NOMO-1 (cell line): ENCODE measurements around the gene ATXN7.

Experiments used
- DNase-seq, 2 experiments: peaks; one replicate each; lab custom pipeline; 2025; ENCODE audit not compliant: unreplicated experiment in 2 of 2; lab: John Stamatoyannopoulos, UW

ATXN7 gene

DNA sequence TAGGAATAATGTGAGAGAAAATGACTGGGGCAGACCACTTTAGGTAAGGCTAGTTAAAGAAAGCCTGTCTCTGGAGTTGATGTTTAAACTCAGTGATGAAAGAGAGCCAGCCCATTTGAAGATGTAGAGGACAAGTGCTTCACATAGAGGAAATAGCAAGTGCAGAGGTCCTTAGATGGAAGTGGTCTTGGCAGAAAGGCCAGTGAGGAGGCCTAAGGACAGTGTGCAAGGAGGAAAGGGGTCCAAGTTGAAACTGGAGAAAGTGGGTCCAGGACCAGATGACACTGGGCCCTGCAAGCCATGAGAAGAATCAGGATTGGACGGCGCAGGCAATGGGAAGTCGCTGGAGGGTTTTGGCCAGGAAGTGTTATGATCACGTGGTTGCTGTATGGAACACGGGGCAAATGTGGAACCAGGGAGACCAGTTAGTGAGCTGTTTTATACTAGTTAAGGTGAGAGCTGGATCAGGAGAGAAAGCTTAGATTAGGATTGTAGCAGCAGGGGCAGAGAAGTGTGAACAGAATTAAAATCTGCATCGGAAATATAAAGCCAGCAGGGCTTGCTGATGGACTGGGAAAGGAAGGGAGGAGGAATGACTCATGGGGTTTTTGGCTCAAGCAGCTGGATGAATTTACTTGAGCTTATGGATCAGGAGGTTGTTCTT, 96.5 kb downstream of the ATXN7 start:
- DNase-seq = peak in 1 of 2 experiments; percentile 35

GRCh38 chr3:63961891-63962290, 98.2 kb downstream of the ATXN7 start:
- peak in 1 of 2 experiments; percentile 6 for DNase-seq

DNA sequence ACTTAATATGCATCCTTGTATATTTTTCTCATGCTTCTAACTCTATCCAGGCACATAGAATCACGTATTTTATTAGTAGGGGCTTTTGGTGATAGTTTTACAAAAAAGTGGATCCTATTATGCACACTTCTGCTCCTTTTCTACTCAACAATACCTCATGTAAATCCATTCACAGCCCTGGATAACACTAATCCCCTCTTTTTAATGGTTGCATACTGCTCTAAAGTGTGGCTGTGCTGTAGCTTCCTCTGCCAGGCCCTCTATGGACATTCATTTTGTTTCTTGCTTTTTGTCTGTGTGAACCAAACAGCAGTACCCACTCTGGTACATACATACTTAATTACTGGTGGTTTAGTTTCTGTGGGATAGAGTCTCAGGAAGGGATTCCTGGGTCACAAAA, 99.8 kb downstream of the ATXN7 start:
- DNase-seq = no peak

GRCh38 chr3:63964681-63965485, 101.2 kb downstream of the ATXN7 start:
- no peak for DNase-seq

- no peak for DNase-seq
These were observed 102.3 kb downstream of the ATXN7 start for GRCh38 chr3:63966007-63966406.

GRCh38 chr3:63966871-63967270, 103.2 kb downstream of the ATXN7 start:
- no peak for DNase-seq

DNA sequence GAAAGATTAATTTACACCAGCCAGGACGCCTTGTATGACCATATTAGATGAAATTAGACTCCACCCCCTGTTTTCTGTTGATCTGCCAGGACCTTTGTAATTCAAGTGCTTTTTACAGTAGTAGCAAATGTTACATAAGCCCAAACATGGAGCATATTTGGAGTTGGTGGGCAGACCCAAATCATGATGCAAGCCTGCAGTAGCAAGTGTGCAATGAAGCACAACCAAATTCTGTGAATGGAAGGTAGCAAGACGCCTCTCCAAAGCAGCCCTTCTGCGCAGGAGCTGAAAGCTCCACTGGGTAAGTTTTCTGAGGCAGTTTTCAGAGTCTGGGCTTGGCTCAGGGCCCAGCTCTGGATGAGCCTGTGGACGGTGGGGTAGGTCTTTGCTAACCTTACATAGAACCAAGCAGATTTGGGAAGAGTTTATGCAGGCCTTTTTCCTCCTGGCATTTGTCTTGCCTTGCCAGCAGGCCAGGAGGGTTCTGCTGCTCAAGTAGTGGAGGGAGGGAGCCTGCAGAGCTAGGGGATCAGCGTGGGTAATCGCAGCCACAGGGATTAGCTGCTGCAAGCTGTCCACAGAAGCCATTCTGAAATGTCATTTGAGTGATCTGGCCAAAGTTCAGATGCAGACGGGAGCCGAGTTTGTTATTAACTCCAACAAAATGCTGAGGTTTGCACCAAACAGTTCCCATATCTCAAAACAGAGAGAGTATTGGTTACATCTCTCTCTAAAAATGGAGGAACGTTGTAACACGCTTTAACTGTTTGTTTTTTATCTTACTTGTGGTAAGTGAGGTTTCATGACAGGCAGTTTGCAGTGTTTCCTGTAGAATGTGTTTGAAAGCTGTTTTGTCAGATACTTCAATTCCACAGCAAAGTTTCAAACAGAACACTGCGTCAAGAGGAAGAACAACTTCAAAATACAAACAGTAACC, 104.3 kb downstream of the ATXN7 start:
- peak; percentile 36 to 59 for DNase-seq

- DNase-seq = no peak
These were observed 105.1 kb downstream of the ATXN7 start for GRCh38 chr3:63968612-63969350.

- DNase-seq = no peak
These were observed 106.2 kb downstream of the ATXN7 start for GRCh38 chr3:63969876-63970275.

DNA sequence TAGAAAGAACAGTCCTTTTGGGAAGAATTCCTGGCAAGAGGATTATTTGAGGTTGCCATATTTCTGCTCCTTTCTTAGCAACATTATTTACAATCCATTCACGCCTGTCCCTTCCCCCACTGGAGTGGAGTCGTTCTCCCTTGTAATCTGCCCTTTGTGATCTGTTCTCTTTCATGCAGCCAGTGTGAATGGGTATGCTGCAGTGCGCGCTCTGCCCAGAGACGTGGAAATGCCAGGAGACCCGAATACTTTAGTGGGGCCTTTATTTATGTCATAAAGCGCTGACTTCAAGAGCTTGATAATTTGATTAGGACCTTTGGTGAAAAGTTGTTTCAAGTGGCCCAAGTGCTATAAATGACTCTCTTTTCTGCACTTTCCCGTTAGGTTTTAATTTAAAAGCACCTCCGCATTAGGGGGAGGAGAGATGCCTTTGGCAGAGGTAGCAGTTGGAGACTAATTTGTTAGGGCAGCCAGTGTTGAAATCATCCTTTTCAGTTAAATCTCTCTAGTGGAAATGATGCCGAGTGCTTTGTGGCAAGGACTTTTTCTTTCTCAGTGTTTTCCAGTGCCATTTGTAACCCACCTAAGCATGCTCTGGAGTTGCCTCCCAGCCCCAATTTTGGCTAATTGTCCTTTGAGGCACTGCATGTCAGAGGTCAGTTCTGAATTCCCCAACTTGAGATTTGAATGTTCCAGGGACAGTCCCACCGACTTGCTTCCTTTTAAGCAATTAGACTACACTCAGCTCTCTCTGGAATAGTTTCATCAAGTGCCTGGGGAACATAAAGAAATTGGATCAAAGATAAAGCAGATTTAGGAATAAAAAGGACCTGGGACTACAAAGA, 107.2 kb downstream of the ATXN7 start:
- DNase-seq = no peak

GRCh38 chr3:63972196-63972595, 108.5 kb downstream of the ATXN7 start:
- no peak for DNase-seq

GRCh38 chr3:63972987-63973386, 109.3 kb downstream of the ATXN7 start:
- DNase-seq = no peak

GRCh38 chr3:63973406-63973805, 109.7 kb downstream of the ATXN7 start:
- DNase-seq = no peak

GRCh38 chr3:63974451-63974850, 110.8 kb downstream of the ATXN7 start:
- DNase-seq = no peak

GRCh38 chr3:63975723-63976122, 112.1 kb downstream of the ATXN7 start:
- no peak for DNase-seq

DNA sequence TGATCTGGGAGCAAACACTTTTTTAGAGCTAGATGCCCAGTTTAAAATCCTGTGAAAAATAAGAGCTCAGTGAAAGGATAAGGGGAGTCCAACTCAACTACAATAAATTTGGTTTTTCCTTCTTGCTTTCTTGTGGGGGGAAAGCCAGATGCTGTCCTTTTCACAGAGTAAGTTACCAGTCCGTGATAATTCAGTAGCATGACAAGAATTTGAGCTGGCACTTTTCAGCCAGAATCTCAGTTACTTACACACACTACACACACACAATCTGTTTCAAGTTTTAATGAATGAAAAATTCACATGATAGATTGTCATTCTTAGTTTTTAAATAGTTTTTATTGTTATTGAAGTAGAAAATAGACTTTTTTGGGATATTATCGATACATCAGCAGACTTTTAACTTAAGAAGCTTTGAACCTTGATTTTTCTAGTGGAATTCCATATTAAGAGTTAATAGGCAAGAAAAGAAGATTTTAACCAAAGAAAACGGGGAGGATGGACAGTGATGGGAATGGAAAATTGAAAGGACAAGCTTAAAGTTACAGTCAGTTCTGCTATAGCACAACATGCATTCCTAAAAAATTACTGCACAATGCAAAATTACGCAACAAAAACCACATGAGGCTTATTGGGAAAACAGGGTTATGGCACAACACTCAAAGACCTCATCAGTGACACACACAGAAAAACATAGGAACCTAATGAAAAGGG, 112.6 kb downstream of the ATXN7 start:
- peak; percentile 64 to 69 for DNase-seq

DNA sequence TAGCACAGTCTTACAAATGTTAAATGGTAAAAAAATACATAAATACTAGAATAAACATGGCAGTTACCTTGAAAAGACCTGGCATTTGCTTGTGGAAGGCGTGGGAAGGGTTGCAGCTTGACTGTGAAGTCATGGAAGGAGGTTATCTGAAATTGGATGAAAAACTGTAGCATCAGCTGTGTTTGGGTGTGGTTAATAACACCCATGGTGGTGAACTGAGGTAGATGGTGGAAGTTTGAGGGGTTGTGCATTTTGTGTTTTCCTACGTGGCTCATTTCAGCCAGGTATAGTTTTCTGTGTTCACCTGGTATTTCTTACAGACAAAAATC, 113.2 kb downstream of the ATXN7 start:
- DNase-seq = no peak

- no peak for DNase-seq
These were observed 114.2 kb downstream of the ATXN7 start for GRCh38 chr3:63977893-63978292.
